Measurements from ENCODE around the gene ZNF497.
A peak's percentile ranks its signal among the peaks of the same experiment; 100 is the strongest.
"Not testable (repeated sequence)": the region's sequence is repeated elsewhere in the genome, so short reads cannot be mapped to it uniquely, and the experiment has no call there.

ZNF497 gene

GRCh38 chr19:58362272-58362994 lies at the start of gene ZNF497:
ZNF497 (minus strand) TSS chr19:58362751; CDS start chr19:58357635, 5,116 bp downstream.
- DNase-seq = peak; percentile 50 to 98 (median 96)

GRCh38 chr19:58409010-58409790 lies 46.6 kb upstream of the ZNF497 start:
- peak in 11 of 58 donors; percentile 4 to 52 (median 30) for DNase-seq

- peak; percentile 63 to 98 (median 94) for DNase-seq
These were observed 45.8 kb upstream of the ZNF497 start, which contains the start of gene ZNF584 for GRCh38 chr19:58408152-58409009. ZNF584 (plus strand) TSS chr19:58408649; CDS start chr19:58409148, 499 bp downstream.

GRCh38 chr19:58407658-58408151 lies 45.2 kb upstream of the ZNF497 start:
- no peak for DNase-seq

GRCh38 chr19:58406818-58407657 lies 44.5 kb upstream of the ZNF497 start:
- no peak for DNase-seq

- DNase-seq = not testable (repeated sequence)
These were observed 41.4 kb upstream of the ZNF497 start for GRCh38 chr19:58403920-58404478.

GRCh38 chr19:58401840-58402421 lies 39.4 kb upstream of the ZNF497 start:
- DNase-seq = no peak

GRCh38 chr19:58400916-58401839 lies 38.6 kb upstream of the ZNF497 start:
- peak; percentile 86 to 100 (median 98) for DNase-seq

- peak in 42 of 58 donors; percentile 13 to 77 (median 45) for DNase-seq
These were observed 37.9 kb upstream of the ZNF497 start for GRCh38 chr19:58400316-58400915.

- DNase-seq = no peak
These were observed 37.4 kb upstream of the ZNF497 start for GRCh38 chr19:58399903-58400302.

GRCh38 chr19:58398545-58398944 lies 36.0 kb upstream of the ZNF497 start:
- DNase-seq = no peak

GRCh38 chr19:58398087-58398486 lies 35.5 kb upstream of the ZNF497 start:
- DNase-seq = no peak

GRCh38 chr19:58397533-58398037 lies 35.0 kb upstream of the ZNF497 start:
- no peak for DNase-seq

GRCh38 chr19:58396691-58397532 lies 34.4 kb upstream of the ZNF497 start:
- DNase-seq = no peak

GRCh38 chr19:58395979-58396627 lies 33.6 kb upstream of the ZNF497 start:
- DNase-seq = no peak

All from anterior cingulate cortex (tissue), 58 donors.